Hepatocyte (in vitro differentiated cells): Measurements from ENCODE around the gene FAM181A. TPM values are rescaled to one million over a fixed set of nuclear protein-coding genes. Genes with fewer than 3 reads are reported as not detected.

ENCODE experiments used
- DNase-seq: peaks from one replicate; pipeline ENCODE4 v3.0.0-alpha.2; 2016; ENCODE audit warnings: low spot score
- H2AFZ ChIP-seq: fragments of 200-600 bp; sonication (generic); 2 replicates; pipeline ENCODE4 v1.6.0; 2016; ENCODE audit warnings: antibody characterized with exemption, mild to moderate bottlenecking
- H3K27ac ChIP-seq: fragments of 200-600 bp; sonication (generic); 2 replicates; pipeline ENCODE4 v1.5.1; 2016; ENCODE audit warnings: mild to moderate bottlenecking
- H3K27me3 ChIP-seq: fragments of 200-600 bp; sonication (generic); 2 replicates; pipeline ENCODE4 v1.6.1; 2016
- H3K36me3 ChIP-seq: fragments of 200-600 bp; sonication (generic); replicated peaks from 2 replicates; pipeline ENCODE4 v1.5.1; 2016; ENCODE audit warnings: low read depth; ENCODE audit not compliant: insufficient read depth
- H3K4me1 ChIP-seq: fragments of 200-600 bp; sonication (generic); 2 replicates; pipeline ENCODE4 v1.5.1; 2016; ENCODE audit warnings: mild to moderate bottlenecking, moderate library complexity; ENCODE audit not compliant: insufficient read depth
- H3K4me2 ChIP-seq: fragments of 200-600 bp; sonication (generic); 2 replicates; pipeline ENCODE4 v1.6.0; 2016
- H3K4me3 ChIP-seq: fragments of 200-600 bp; sonication (generic); 2 replicates; pipeline ENCODE4 v1.5.1; 2016; ENCODE audit warnings: mild to moderate bottlenecking
- H3K79me2 ChIP-seq: fragments of 200-600 bp; sonication (generic); 2 replicates; pipeline ENCODE4 v1.6.0; 2017; ENCODE audit warnings: mild to moderate bottlenecking
- H3K9me2 ChIP-seq: fragments of 200-600 bp; sonication (generic); replicated peaks from 2 replicates; pipeline ENCODE4 v1.6.0; 2017; ENCODE audit warnings: mild to moderate bottlenecking; ENCODE audit not compliant: insufficient read depth
- H3K9me3 ChIP-seq: fragments of 200-600 bp; sonication (generic); 2 replicates; pipeline ENCODE4 v1.5.1; 2016; ENCODE audit warnings: low read depth, mild to moderate bottlenecking
- H4K20me1 ChIP-seq: fragments of 200-600 bp; sonication (generic); 2 replicates; pipeline ENCODE4 v1.6.0; 2016; ENCODE audit warnings: mild to moderate bottlenecking; ENCODE audit not compliant: insufficient read depth, poor library complexity, severe bottlenecking
- CTCF ChIP-seq: fragments of 200-600 bp; sonication (generic); IDR thresholded peaks from 2 replicates; pipeline ENCODE4 v1.5.1; 2016; ENCODE audit warnings: antibody characterized with exemption, mild to moderate bottlenecking; ENCODE audit not compliant: poor library complexity
- EZH2 ChIP-seq: fragments of 200-600 bp; sonication (generic); IDR thresholded peaks from 2 replicates; pipeline ENCODE4 v1.6.1; 2016; ENCODE audit warnings: antibody characterized with exemption, mild to moderate bottlenecking, borderline replicate concordance
- EZH2phosphoT487 ChIP-seq: fragments of 200-600 bp; sonication (generic); IDR thresholded peaks from one replicate; pipeline ENCODE4 v1.6.1; 2018; ENCODE audit warnings: antibody characterized with exemption, mild to moderate bottlenecking, low read depth, moderate library complexity; ENCODE audit not compliant: unreplicated experiment, severe bottlenecking
- WGBS: methylation state at CpG from one replicate; pipeline ENCODE4 v1.1.6; 2016; ENCODE audit warnings: low lambda C conversion rate; ENCODE audit errors: missing lambda C conversion rate; 5-methylcytosine and 5-hydroxymethylcytosine counted together
- polyA plus RNA-seq: library from polyadenylated mRNA; unstranded; fragments of >200 nt; fragmentation: Nextera tagmentation; extraction: Ambion mirVana; gene quantifications from 2 replicates; pipeline ENCODE4 v1.2.1, GENCODE V29; 2016
- total RNA-seq: library from RNA; depleted of rRNA; stranded (reverse); fragments of >200 nt; gene quantifications from 2 replicates; pipeline ENCODE4 v1.2.3, GENCODE V29; 2014

The FAM181A gene
- total and polyA plus RNA-seq, 2 experiments from 2014 or later: not detected

- Histone ChIP-seq H3K4me1 (no peaks in the 10 kb centered on the region), H3K4me2 (no peak overlapping the region), H3K27me3 (no peaks in the 10 kb centered on the region), H2AFZ (no peak overlapping the region), H3K36me3 (no peaks in the 10 kb centered on the region), H3K4me3 (no peak overlapping the region), H3K79me2 (no peaks in the 10 kb centered on the region), H4K20me1 (no peaks in the 10 kb centered on the region), H3K9me2 (no peaks in the 10 kb centered on the region), H3K27ac (no peak overlapping the region), H3K9me3 (no peaks in the 10 kb centered on the region)
- no peak for DNase-seq
- TF ChIP-seq EZH2: no peak
- TF ChIP-seq CTCF: no peak
- no peak for TF ChIP-seq EZH2phosphoT487
- WGBS: 88% methylated on average over 11 of the region's 11 CpGs
Measured at GRCh38 chr14:93929657-93930056, 2.5 kb downstream of the FAM181A start.

- TF ChIP-seq EZH2phosphoT487: no peak
- no peak for TF ChIP-seq EZH2
- TF ChIP-seq CTCF: no peak
- Histone ChIP-seq H3K79me2 (no peaks in the 10 kb centered on the region), H3K27ac (no peak overlapping the region), H4K20me1 (no peaks in the 10 kb centered on the region), H3K9me2 (no peaks in the 10 kb centered on the region), H3K4me1 (no peaks in the 10 kb centered on the region), H3K27me3 (no peaks in the 10 kb centered on the region), H3K36me3 (no peaks in the 10 kb centered on the region), H3K4me2 (no peak overlapping the region), H2AFZ (no peak overlapping the region), H3K9me3 (no peaks in the 10 kb centered on the region), H3K4me3 (no peak overlapping the region)
- no peak for DNase-seq
- WGBS: 96% methylated on average over 8 of the region's 8 CpGs
Measured at GRCh38 chr14:93930296-93930988, 3.3 kb downstream of the FAM181A start.

- no peaks in the 10 kb centered on the region for H3K27me3 ChIP-seq
- no peak for DNase-seq
- H3K79me2 ChIP-seq: no peaks in the 10 kb centered on the region
- H3K27ac ChIP-seq: no peak overlapping the region
- H3K9me3 ChIP-seq: no peaks in the 10 kb centered on the region
- 85% methylated on average over 4 of the region's 4 CpGs for WGBS
- no peaks in the 10 kb centered on the region for H3K36me3 ChIP-seq
- no peaks in the 10 kb centered on the region for H3K9me2 ChIP-seq
- no peaks in the 10 kb centered on the region for H4K20me1 ChIP-seq
- no peak overlapping the region for H2AFZ ChIP-seq
- TF ChIP-seq EZH2phosphoT487 (no peak), CTCF (no peak), EZH2 (no peak)
- H3K4me2 ChIP-seq: no peak overlapping the region
- H3K4me1 ChIP-seq: no peaks in the 10 kb centered on the region
- no peak overlapping the region for H3K4me3 ChIP-seq
Measured at GRCh38 chr14:93930989-93931307, 3.8 kb downstream of the FAM181A start.

- peaks cover 5% of the 10 kb centered on the region for H3K27me3 ChIP-seq
- TF ChIP-seq EZH2phosphoT487 (no peak), EZH2 (no peak), CTCF (no peak)
- H2AFZ ChIP-seq: no peak overlapping the region
Measured at GRCh38 chr14:93932642-93933041, 5.5 kb downstream of the FAM181A start.

More at GRCh38 chr14:93932642-93933041, 5.5 kb downstream of the FAM181A start:
- Histone ChIP-seq H3K27ac (no peak overlapping the region), H3K4me1 (no peaks in the 10 kb centered on the region), H3K36me3 (no peaks in the 10 kb centered on the region), H3K79me2 (no peaks in the 10 kb centered on the region), H3K9me3 (no peaks in the 10 kb centered on the region), H3K9me2 (no peaks in the 10 kb centered on the region), H4K20me1 (no peaks in the 10 kb centered on the region), H3K4me3 (no peak overlapping the region), H3K4me2 (no peak overlapping the region)
- 95% methylated on average over 4 of the region's 4 CpGs for WGBS
- no peak for DNase-seq
